T-helper 2 cell treated with Interferon-gamma antibody and Interleukin-4, amounts not matched to agents 5 μg/mL and 100 μg/mL, for 36 hours (primary cell): Measurements from ENCODE around the gene MORC2.
A peak's percentile ranks its signal among the peaks of the same experiment; 100 is the strongest.

Source experiments
- DNase-seq: peaks from one replicate; pipeline ENCODE4 v3.0.0; 2021; ENCODE audit warnings: low spot score
- H3K27ac Mint-ChIP-seq: one replicate; pipeline ENCODE4 v1.8.0; 2021; ENCODE audit warnings: mild to moderate bottlenecking, mixed read lengths
- H3K27me3 Mint-ChIP-seq: one replicate; pipeline ENCODE4 v1.8.0; 2021; ENCODE audit warnings: low read depth, mixed read lengths
- H3K36me3 Mint-ChIP-seq: one replicate; pipeline ENCODE4 v1.8.0; 2021; ENCODE audit warnings: low read depth, mixed read lengths
- H3K4me1 Mint-ChIP-seq: one replicate; pipeline ENCODE4 v1.8.0; 2021; ENCODE audit warnings: low read depth, mixed read lengths
- H3K4me3 Mint-ChIP-seq: one replicate; pipeline ENCODE4 v1.8.0; 2022; ENCODE audit warnings: mild to moderate bottlenecking, moderate library complexity, mixed read lengths
- H3K9me3 Mint-ChIP-seq: one replicate; pipeline ENCODE4 v1.8.0; 2021; ENCODE audit warnings: mixed read lengths

MORC2 gene

DNA sequence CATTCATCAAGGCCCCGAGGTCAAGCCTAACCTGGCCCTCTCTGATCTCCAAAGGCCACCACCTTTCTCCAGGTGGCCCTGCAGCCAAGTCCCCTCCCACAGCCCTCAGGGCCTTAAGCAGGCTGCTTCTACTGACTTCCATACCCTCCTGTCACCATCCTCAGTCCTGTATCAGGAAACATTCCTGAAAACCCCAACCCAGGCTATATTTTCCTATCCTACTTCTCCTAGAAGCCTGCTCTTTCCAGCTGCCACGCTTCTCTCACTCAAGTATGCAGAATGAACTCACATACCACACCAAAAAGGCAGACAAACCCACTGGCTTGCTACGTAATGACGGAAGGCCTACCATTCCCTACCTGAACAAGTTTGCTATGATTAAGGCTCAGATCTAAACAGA is 23.6 kb downstream of the MORC2 start:
- peaks cover 64% of the 10 kb centered on the region for H3K36me3 Mint-ChIP-seq
- H3K27ac Mint-ChIP-seq = peak overlapping the region; percentile 18
- H3K9me3 Mint-ChIP-seq = no peaks in the 10 kb centered on the region
- H3K27me3 Mint-ChIP-seq = no peaks in the 10 kb centered on the region
- peaks cover 28% of the 10 kb centered on the region for H3K4me1 Mint-ChIP-seq
- no peak for DNase-seq
- no peak overlapping the region for H3K4me3 Mint-ChIP-seq

DNA sequence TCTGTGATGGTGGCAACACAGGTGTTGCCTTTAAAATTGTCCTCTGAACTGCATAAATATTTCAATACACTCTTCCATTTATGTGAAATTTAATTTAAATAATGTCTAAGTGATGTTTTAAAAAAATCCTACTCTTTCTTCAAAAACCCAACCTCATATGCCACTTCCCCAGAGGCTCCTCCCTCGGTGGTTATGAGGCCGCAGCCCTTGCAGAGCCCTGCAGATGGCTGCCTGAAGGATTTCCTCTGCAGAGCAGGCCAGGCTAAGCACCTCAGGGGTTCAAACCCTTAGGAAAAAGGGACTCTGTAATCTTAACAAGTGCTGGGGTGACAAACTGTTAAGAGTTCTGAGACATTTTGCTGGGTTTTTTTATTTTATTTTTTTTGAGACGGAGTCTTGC is 25.2 kb downstream of the MORC2 start:
- DNase-seq = no peak
- H3K27me3 Mint-ChIP-seq = no peaks in the 10 kb centered on the region
- peaks cover 30% of the 10 kb centered on the region for H3K4me1 Mint-ChIP-seq
- H3K27ac Mint-ChIP-seq = peak overlapping the region; percentile 70
- peaks cover 67% of the 10 kb centered on the region for H3K36me3 Mint-ChIP-seq
- H3K9me3 Mint-ChIP-seq = no peaks in the 10 kb centered on the region
- peak overlapping the region; percentile 27 for H3K4me3 Mint-ChIP-seq

DNA sequence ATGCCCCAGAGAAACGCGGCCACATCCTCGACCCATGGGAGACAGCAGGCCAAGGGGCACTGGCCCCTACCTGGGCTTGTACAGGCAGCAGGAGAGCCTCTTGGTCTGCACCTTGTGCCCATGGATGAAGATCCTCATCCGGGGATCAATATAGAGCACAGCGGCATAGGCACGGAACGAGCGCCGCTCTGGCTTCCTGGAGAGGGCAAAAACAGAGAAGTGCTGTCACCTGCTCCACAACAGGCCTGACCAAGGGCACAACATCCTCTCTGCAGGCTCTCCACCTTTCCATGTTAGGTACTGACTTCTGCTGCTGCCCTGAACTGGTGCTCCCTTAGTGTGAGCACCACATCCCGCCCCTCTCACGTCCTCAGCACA is 27.2 kb downstream of the MORC2 start:
- H3K27me3 Mint-ChIP-seq = no peaks in the 10 kb centered on the region
- H3K4me1 Mint-ChIP-seq = peaks cover 30% of the 10 kb centered on the region
- H3K36me3 Mint-ChIP-seq = peaks cover 78% of the 10 kb centered on the region
- peak overlapping the region; percentile 65 for H3K4me3 Mint-ChIP-seq
- DNase-seq = no peak
- no peaks in the 10 kb centered on the region for H3K9me3 Mint-ChIP-seq
- peak overlapping the region; percentile 75 for H3K27ac Mint-ChIP-seq

DNA sequence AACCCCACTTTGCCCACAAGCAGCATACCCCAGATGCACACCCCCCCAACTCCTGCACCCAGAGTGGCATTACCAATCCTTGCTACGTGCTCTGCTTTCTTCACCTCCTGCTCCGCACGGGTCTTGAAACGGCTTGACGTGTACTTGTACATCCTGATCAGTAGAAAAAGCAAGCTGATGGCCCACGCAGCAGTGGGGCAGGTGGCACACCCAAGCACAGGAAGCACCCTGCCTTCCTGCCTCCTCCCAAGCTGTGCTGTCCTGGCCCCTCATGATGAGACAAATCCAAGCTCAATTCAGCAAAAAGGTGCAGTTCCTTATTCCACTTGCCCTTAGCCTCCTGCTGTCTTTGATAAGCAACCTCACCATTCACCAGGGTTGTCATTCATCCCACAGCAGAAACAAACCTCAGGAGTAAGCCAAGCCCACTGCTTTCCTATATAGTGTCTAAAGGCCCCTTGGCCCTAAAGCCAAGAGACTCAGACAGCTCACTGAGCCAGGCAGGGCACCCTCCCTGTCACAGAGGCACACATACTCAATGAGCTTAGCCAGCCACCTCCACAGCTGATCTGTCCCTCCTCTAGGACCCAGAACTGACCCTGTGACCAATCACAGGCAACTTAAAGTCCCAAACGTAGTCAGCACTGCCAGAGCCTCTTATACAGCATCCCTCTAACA is 27.8 kb downstream of the MORC2 start:
- Mint-ChIP-seq H3K27ac (peak overlapping the region; percentile 75), H3K27me3 (no peaks in the 10 kb centered on the region), H3K4me1 (peaks cover 30% of the 10 kb centered on the region), H3K9me3 (no peaks in the 10 kb centered on the region), H3K4me3 (peak overlapping the region; percentile 65), H3K36me3 (peaks cover 77% of the 10 kb centered on the region)
- no peak for DNase-seq

DNA sequence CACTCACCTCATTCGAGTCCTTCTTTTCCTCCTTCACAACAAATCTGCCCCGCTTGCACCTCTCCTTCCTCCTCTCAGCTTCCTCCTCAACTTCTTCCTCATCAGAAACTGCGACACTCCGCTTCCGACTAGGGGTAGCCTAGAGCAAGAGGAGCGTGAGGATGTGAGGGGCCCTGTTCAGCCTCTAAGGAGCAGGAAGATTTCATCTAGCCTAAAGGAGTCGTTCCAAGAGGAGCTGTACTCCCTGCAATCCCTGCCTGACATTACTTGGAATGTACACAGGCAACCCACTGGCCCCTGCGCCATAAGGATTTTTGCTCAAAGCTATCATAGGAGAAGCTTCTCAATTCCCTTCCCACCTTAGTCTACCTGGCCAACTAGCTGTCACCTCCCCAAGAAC is 34.5 kb downstream of the MORC2 start:
- Mint-ChIP-seq H3K4me3 (no peak overlapping the region), H3K4me1 (no peaks in the 10 kb centered on the region), H3K27me3 (no peaks in the 10 kb centered on the region), H3K27ac (no peak overlapping the region), H3K36me3 (peaks cover 57% of the 10 kb centered on the region), H3K9me3 (no peaks in the 10 kb centered on the region)
- no peak for DNase-seq

DNA sequence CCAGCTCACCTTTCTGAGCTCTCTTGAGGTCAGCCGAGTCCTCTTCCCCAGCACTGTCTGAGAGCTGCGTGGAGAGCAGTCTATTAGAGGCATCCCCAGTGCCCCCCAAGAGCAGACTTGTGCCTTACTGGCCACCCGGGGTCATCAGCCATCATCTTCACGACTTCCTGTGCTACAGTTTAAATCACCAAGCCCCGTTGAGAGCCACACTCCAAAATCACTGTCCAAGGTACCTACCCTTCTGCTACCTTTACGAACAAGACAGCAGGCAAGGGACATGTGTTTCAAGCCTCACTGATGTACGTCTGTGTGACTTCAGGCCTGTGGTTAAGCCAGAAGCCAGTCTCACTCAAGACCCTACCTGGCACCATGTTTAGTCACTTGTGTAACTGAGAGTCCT is 35.1 kb downstream of the MORC2 start:
- H3K4me1 Mint-ChIP-seq = no peaks in the 10 kb centered on the region
- no peaks in the 10 kb centered on the region for H3K27me3 Mint-ChIP-seq
- DNase-seq = no peak
- no peaks in the 10 kb centered on the region for H3K9me3 Mint-ChIP-seq
- no peak overlapping the region for H3K27ac Mint-ChIP-seq
- peaks cover 54% of the 10 kb centered on the region for H3K36me3 Mint-ChIP-seq
- H3K4me3 Mint-ChIP-seq = no peak overlapping the region

DNA sequence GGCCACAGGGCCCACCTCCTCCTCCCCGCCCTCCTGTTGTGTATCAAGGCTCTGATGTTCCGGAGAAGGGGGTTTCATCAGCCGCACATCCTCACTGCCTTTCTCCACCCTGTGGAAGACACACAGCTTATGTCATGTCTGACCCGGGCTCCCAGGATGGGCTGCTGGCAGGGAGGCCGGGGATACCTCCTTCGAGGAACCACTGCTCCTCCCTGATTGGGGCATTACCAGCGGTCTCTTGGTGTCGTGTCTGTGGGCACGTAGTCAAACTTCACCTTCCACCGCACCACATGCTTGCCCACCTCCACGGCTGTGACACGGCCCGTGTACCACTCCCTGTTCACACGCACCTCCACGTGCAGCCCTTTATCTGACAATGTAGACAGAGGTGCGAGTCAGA is 35.9 kb downstream of the MORC2 start:
- H3K4me3 Mint-ChIP-seq = no peak overlapping the region
- no peaks in the 10 kb centered on the region for H3K27me3 Mint-ChIP-seq
- H3K27ac Mint-ChIP-seq = no peak overlapping the region
- H3K9me3 Mint-ChIP-seq = no peaks in the 10 kb centered on the region
- H3K36me3 Mint-ChIP-seq = peaks cover 50% of the 10 kb centered on the region
- no peak for DNase-seq
- no peaks in the 10 kb centered on the region for H3K4me1 Mint-ChIP-seq

DNA sequence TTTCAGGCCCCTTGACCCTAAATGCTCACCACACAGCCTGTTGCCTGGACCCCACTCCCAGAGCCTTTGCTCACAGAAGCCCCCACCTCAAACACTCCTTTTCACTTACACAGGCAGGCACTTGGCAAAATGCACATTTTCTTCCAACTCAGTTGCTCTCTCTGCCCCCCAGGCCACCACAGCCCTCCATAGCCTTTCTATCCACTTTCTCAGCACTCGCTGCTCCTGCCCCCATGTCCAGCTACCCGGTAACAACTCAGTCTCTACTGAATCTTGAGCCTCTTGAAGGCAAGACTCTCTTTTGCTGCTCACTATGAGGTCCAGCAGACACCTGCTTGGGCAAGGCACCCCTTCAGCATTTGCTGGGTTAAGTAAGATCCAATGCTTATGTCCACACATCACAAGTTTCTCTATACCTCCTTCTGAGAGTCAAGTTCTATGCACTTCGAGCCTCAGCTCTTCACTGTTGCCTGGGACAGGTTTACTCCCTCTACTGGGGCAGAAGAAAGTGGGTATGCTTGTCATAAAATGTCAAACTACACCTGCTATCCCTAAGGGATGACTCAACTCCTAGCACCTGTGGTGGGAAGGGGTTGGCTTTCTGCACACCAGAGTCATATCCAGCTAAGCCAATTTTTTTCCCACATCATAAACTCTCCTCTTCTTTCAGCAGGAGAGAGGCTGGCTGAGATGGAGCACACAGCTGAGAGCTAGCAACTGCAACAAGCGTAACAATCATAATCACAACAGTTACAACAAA is 36.9 kb downstream of the MORC2 start:
- DNase-seq = no peak
- Mint-ChIP-seq H3K27ac (no peak overlapping the region), H3K4me1 (no peaks in the 10 kb centered on the region), H3K4me3 (no peak overlapping the region), H3K27me3 (no peaks in the 10 kb centered on the region), H3K36me3 (peaks cover 54% of the 10 kb centered on the region), H3K9me3 (no peaks in the 10 kb centered on the region)

DNA sequence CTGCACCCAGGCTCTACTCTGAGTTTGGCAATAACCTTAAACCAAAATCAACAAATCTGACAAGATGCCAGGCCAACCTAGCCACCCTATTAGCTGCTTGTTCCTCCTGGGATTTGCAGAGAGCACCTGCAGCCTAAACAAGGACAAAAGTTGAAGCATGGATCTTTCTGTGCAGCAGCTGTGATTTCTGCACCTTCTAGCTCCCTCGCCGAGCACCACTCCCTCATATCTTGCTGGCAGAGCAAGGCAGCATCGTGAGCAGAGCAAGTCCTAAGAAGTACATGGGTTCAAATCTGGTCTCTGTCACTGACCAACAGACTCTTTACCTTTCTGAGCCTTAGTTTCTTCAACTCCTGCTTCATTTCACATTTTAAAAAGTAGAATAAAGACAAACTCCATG is 38.3 kb downstream of the MORC2 start:
- H3K4me3 Mint-ChIP-seq = no peak overlapping the region
- no peaks in the 10 kb centered on the region for H3K9me3 Mint-ChIP-seq
- no peaks in the 10 kb centered on the region for H3K4me1 Mint-ChIP-seq
- H3K27ac Mint-ChIP-seq = no peak overlapping the region
- peaks cover 50% of the 10 kb centered on the region for H3K36me3 Mint-ChIP-seq
- DNase-seq = no peak
- no peaks in the 10 kb centered on the region for H3K27me3 Mint-ChIP-seq

DNA sequence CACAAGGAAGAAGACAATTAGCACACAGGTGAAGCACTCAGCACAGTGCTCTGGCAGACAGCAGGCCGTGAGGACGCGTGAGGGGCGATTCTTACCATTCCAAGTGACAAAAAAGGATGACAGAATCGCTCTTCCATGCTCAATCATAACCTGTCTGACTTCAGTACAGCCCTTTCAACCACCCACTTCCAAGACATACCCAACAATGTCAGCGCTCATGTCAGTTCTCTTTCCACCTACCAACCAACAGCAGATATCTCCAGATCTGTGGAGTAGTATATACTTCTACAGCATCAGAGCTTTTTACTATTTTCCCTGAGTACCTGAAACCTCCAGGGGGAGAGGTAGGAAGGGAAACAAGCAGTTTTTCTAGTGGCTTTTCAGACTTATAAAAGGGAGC is 40.2 kb downstream of the MORC2 start:
- no peak overlapping the region for H3K4me3 Mint-ChIP-seq
- no peak for DNase-seq
- H3K4me1 Mint-ChIP-seq = no peaks in the 10 kb centered on the region
- no peak overlapping the region for H3K27ac Mint-ChIP-seq
- peaks cover 42% of the 10 kb centered on the region for H3K36me3 Mint-ChIP-seq
- H3K27me3 Mint-ChIP-seq = no peaks in the 10 kb centered on the region
- H3K9me3 Mint-ChIP-seq = no peaks in the 10 kb centered on the region

DNA sequence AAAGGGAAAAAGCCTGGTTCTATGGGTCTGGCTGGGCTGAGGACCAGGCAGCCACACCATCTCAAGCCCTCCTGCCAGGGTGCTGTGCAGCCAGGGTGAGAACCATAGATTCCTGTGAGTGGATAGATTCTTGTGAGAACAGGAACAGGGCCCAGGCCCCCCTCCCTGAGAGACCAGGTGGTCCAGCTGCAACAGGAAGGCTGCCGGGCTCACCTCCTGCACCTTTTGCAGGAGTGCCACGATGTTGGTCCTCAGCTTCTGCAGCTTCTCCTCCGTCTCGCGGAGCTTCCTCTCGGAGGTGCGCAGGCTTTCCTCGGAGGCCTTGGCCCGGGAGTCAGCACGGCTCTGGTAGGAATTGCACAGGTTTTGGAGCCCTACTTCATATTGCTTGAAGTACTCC is 40.8 kb downstream of the MORC2 start:
- Mint-ChIP-seq H3K36me3 (peaks cover 41% of the 10 kb centered on the region), H3K27me3 (no peaks in the 10 kb centered on the region), H3K4me1 (no peaks in the 10 kb centered on the region), H3K4me3 (no peak overlapping the region), H3K9me3 (no peaks in the 10 kb centered on the region), H3K27ac (no peak overlapping the region)
- no peak for DNase-seq

DNA sequence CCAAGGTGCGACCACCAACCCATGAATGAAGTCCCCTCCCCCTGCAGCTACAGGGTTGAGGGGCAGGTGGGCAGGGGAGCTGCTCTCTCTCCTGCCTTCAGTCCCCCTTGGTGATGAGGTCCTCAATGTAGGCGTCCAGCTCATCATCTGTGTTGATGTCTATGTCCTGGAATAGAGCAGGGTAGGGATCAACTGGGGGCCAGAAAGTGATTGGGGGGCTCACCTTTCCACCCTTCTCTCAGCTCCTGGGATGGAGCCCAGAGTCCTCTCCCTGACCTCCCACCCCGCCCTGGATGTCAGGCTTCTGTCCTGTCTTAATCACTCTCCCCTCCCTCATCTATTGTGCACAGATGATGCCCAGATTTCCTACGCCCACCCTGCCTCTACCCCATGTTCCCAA is 41.9 kb downstream of the MORC2 start:
- Mint-ChIP-seq H3K36me3 (peaks cover 40% of the 10 kb centered on the region), H3K4me1 (peaks cover 2% of the 10 kb centered on the region), H3K9me3 (no peaks in the 10 kb centered on the region), H3K27me3 (no peaks in the 10 kb centered on the region), H3K27ac (no peak overlapping the region), H3K4me3 (no peak overlapping the region)
- no peak for DNase-seq

DNA sequence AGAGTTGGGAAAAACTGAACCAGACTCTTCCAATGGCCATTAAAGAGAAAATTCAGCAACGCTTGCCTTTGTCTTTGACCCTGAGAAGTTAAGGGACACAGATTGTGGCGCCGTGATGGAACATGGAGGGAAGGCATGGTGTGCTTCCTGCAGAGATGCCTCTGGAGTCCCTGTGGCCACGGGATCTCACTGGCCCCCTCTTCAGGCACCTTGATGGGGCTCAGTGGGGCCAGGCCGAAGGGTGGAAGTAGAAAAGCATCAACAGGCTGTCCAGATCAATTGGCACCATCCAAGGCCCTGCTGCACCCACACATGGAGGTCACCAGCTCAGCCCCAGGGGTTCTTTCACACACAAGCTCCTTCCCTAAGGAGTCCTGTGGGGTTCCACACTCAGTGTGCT is 42.9 kb downstream of the MORC2 start:
- Mint-ChIP-seq H3K27ac (no peak overlapping the region), H3K9me3 (no peaks in the 10 kb centered on the region), H3K4me1 (peaks cover 8% of the 10 kb centered on the region), H3K36me3 (peaks cover 36% of the 10 kb centered on the region), H3K27me3 (no peaks in the 10 kb centered on the region), H3K4me3 (no peak overlapping the region)
- DNase-seq = no peak

DNA sequence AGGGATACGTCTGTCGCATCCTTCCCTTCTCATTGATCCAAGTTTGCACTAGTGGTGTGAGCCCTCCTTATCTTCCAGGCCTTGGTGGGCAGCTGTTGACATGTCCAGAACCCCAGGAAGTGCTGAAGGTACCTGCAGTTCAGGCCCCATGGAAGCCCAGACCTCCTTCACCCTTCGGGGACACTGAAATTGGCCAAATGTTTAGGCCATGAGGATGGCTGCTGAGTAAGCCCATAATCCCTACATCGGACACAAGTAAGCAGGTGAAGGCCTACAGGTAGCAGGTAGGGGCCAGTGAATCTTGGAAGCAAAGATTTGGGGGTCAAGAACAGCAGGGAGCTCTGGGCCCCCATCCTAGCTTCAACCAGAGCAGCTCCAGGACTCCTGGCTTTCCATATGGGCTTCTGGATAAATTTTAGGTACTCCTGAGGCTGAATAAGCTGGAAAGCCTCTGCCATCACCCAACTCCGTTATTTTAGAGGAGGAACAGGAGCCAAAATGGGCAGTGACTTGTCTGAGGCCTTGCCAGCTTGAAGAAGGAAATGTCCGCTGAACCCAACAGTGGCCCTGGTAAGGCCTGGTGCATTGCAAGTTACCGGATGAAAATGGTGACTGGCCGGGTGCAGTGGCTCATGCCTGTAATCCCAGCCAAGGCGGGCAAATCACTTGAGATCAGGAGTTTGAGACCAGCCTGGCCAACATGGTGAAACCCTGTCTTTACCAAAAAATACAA is 45.2 kb downstream of the MORC2 start:
- no peak overlapping the region for H3K4me3 Mint-ChIP-seq
- no peak for DNase-seq

More for the DNA sequence above, 45.2 kb downstream of the MORC2 start:
- H3K36me3 Mint-ChIP-seq = peaks cover 33% of the 10 kb centered on the region
- peaks cover 12% of the 10 kb centered on the region for H3K4me1 Mint-ChIP-seq
- H3K9me3 Mint-ChIP-seq = no peaks in the 10 kb centered on the region
- H3K27ac Mint-ChIP-seq = peak overlapping the region; percentile 45
- H3K27me3 Mint-ChIP-seq = no peaks in the 10 kb centered on the region
